K562 (cell line): ENCODE measurements around the gene POLD4. TPM values are rescaled to one million over a fixed set of nuclear protein-coding genes. Genes with fewer than 3 reads are reported as not detected.

Source experiments
- ARID1B ChIP-seq: fragments of 450-650 bp; IDR thresholded peaks from 2 replicates; pipeline ENCODE4 v1.6.1; 2016; ENCODE audit warnings: antibody characterized with exemption, mild to moderate bottlenecking, inconsistent platforms
- ARID2 ChIP-seq: fragments of 450-650 bp; IDR thresholded peaks from 2 replicates; pipeline ENCODE4 v1.6.1; 2017; ENCODE audit warnings: antibody characterized with exemption, mild to moderate bottlenecking
- ATF1 ChIP-seq, 2 experiments: fragments of 450-650 bp in 1 of 2; IDR thresholded peaks; 2 replicates each; pipeline ENCODE4 v1.6.1; 2016; ENCODE audit warnings: missing compliant biosample characterization in 1 of 2, missing genetic modification characterization in 1 of 2
- BCOR ChIP-seq: fragments of 450-650 bp; IDR thresholded peaks from 2 replicates; pipeline ENCODE4 v1.6.1; 2016
- CBFA2T3 ChIP-seq: fragments of 450-650 bp; IDR thresholded peaks from 2 replicates; pipeline ENCODE4 v1.6.1; 2017
- CBX1 ChIP-seq: sonication (generic); IDR thresholded peaks from 2 replicates; pipeline ENCODE4 v1.6.1; 2016; ENCODE audit warnings: antibody characterized with exemption, low read depth, mild to moderate bottlenecking
- DMBX1 ChIP-seq: fragments of 250-450 bp; sonication (Bioruptor Pico); IDR thresholded peaks from 2 replicates; pipeline ENCODE4 v1.8.0; 2022; ENCODE audit warnings: inconsistent platforms, mild to moderate bottlenecking, moderate library complexity, borderline replicate concordance
- EGR1 ChIP-seq: fragments of 450-650 bp; conservative IDR thresholded peaks from 2 replicates; pipeline ENCODE4 v1.6.1; 2017; ENCODE audit warnings: mild to moderate bottlenecking
- FOXK1 ChIP-seq: sonication (generic); formaldehyde crosslinking; IDR thresholded peaks from 2 replicates; pipeline ENCODE4 v1.8.0; 2022; ENCODE audit warnings: missing genetic modification reagents, mild to moderate bottlenecking, borderline replicate concordance
- FOXK2 ChIP-seq, 2 experiments: fragments of 450-650 bp; IDR thresholded peaks in 1 of 2; conservative IDR thresholded peaks in 1 of 2; 2 replicates each; pipeline ENCODE4 v1.6.1; 2016; ENCODE audit warnings: low read depth in 2 of 2, mild to moderate bottlenecking in 1 of 2
- GATAD2A ChIP-seq: fragments of 450-650 bp; IDR thresholded peaks from 2 replicates; pipeline ENCODE4 v1.6.1; 2017
- LARP7 ChIP-seq: fragments of 450-650 bp; IDR thresholded peaks from 2 replicates; pipeline ENCODE4 v1.6.1; 2016
- MYC ChIP-seq, 2 experiments: fragments of 250-450 bp in 1 of 2; sonication (Bioruptor Pico) in 1 of 2; IDR thresholded peaks; 2 replicates each; pipeline versions ENCODE4 v1.5.1 to v1.6.1; 2012 to 2021; ENCODE audit warnings: low read depth in 2 of 2, borderline replicate concordance in 1 of 2, improper control_type of control experiment in 1 of 2, low read length in 1 of 2, mild to moderate bottlenecking in 1 of 2, moderate library complexity in 1 of 2
- RB1 ChIP-seq: fragments of 450-650 bp; IDR thresholded peaks from 2 replicates; pipeline ENCODE4 v1.6.1; 2017; ENCODE audit warnings: low read depth, mild to moderate bottlenecking
- SP1 ChIP-seq: sonication (generic); formaldehyde crosslinking; IDR thresholded peaks from 2 replicates; pipeline ENCODE4 v1.8.1; 2022; ENCODE audit warnings: mild to moderate bottlenecking, missing genetic modification reagents
- TFAP4 ChIP-seq: sonication (generic); formaldehyde crosslinking; IDR thresholded peaks from 2 replicates; pipeline ENCODE4 v1.8.0; 2022; ENCODE audit warnings: missing genetic modification reagents, mild to moderate bottlenecking, moderate library complexity, borderline replicate concordance
- VEZF1 ChIP-seq: fragments of 200-800 bp; sonication (Bioruptor generic); IDR thresholded peaks from 2 replicates; pipeline ENCODE4 v1.6.1; 2017; ENCODE audit warnings: missing genetic modification characterization, missing compliant biosample characterization
- ZNF146 ChIP-seq: IDR thresholded peaks from one replicate; pipeline ENCODE4 v1.6.1; 2018; ENCODE audit warnings: missing compliant biosample characterization; ENCODE audit not compliant: unreplicated experiment
- ZNF184 ChIP-seq: sonication (generic); formaldehyde crosslinking; IDR thresholded peaks from 2 replicates; pipeline ENCODE4 v1.5.0; 2020; ENCODE audit warnings: missing genetic modification reagents
- ZNF324 ChIP-seq: fragments of 250-450 bp; sonication (Bioruptor Pico); IDR thresholded peaks from 2 replicates; pipeline ENCODE4 v1.4.0; 2020; ENCODE audit warnings: mild to moderate bottlenecking
- polyA plus RNA-seq, 8 experiments: library from polyadenylated mRNA; depleted of rRNA in 4 of 8; stranded (reverse) in 5 of 8; unstranded in 3 of 8; fragments of >200 nt; fragmentation: Nextera tagmentation in 2 of 8; fragmentation: Illumina TruSeq in 1 of 8; extraction: Ambion mirVana in 2 of 8; extraction: Trizol in 1 of 8; gene quantifications; 2 replicates each; pipeline versions ENCODE4 v1.2.1 to v1.2.3, GENCODE V29; 2011 to 2014; ENCODE audit warnings: inconsistent platforms in 1 of 8, missing spikeins in 1 of 8
- total RNA-seq, 7 experiments: library from RNA; depleted of rRNA in 6 of 7; stranded (reverse); fragments of >200 nt in 6 of 7; fragmentation: Illumina TruSeq in 2 of 7; extraction: Trizol in 2 of 7; gene quantifications; 2 replicates each; pipeline versions ENCODE4 v1.2.1 to v1.2.3, GENCODE V29; 2011 to 2021; ENCODE audit warnings: low replicate concordance in 1 of 7
- TF ChIP-seq, protein P1 (sequence below), 2 experiments: IDR thresholded peaks in 1 of 2; conservative IDR thresholded peaks in 1 of 2; 2 replicates each; pipeline ENCODE4 v1.6.1; 2016; ENCODE audit warnings: low read depth in 2 of 2, mild to moderate bottlenecking in 1 of 2, missing compliant biosample characterization in 1 of 2, missing genetic modification characterization in 1 of 2, moderate library complexity in 1 of 2

The POLD4 gene
- total and polyA plus RNA-seq, 9 of the 15 experiments (the other 6 are each of a cell fraction or from before 2014, with no cell fraction given) = 5.8 to 64.5 (median 18.3) TPM

DNA sequence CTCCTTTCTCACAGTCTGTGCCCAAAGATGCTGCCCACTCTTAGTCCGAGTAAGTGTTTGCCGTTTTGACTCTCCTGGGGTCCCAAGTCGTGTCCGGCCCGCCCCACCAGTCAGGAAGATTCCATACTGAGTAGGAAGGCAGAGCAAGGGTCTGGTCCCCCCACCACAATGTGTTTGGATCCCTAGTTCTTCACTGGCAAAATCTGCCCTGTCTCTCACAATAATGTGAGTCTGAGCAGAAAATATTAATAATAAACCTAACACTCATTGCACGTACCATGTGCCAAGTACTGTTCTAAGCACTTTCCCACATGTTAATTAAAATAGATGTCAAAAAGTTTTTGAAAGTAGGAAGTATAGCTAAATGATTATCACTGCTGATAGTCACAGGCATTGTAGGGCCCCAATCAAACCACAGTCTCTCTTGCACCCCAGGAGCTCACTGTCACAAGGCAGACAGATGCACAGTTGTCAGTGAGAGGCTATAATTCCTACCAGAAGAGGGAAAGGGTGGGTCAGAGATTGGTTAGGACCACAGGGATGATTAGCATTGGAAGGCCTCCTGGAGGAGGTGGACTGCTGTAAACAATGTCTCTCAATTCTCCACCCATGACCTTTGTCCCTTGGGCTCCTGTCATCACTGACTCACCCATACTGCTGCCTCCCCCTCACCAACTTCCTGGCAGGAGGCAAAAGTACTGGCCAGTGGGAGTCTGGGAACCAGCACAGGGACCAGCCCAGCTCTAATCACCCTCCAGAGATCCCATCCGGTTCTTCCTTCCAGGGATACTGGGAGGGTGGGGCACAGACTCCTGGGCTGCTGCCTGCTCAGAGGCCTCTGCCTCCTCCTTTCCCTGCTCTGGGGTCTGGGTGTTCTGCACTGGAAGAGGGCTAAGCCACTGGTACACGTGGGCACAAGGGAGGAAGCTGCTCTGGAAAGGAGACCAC, 1.0 kb upstream of the POLD4 start (continued):
- TF ChIP-seq VEZF1 (CRISPR knock-in tag) = peak; percentile 76
- TF ChIP-seq ARID1B = peak; percentile 87
- TF ChIP-seq ATF1 (CRISPR knock-in tag; IDR thresholded peaks at IDR 0.05) = no peak
- TF ChIP-seq ATF1 (tag; IDR thresholded peaks at IDR 0.05) = peak; percentile 62; the same call in 1 of the 2 replicates
- TF ChIP-seq GATAD2A = peak; percentile 22; the same call in 1 of the 2 replicates
- no peak for TF ChIP-seq ARID2
- TF ChIP-seq CBX1 = no peak
- TF ChIP-seq BCOR = peak; percentile 57; the same call in 1 of the 2 replicates
- peak; percentile 67 for TF ChIP-seq CBFA2T3
- TF ChIP-seq SP1 (CRISPR knock-in tag) = peak; percentile 11; the same call in 1 of the 2 replicates
- TF ChIP-seq, protein P1, sequence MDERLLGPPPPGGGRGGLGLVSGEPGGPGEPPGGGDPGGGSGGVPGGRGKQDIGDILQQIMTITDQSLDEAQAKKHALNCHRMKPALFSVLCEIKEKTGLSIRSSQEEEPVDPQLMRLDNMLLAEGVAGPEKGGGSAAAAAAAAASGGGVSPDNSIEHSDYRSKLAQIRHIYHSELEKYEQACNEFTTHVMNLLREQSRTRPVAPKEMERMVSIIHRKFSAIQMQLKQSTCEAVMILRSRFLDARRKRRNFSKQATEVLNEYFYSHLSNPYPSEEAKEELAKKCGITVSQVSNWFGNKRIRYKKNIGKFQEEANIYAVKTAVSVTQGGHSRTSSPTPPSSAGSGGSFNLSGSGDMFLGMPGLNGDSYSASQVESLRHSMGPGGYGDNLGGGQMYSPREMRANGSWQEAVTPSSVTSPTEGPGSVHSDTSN (CRISPR knock-in tag; IDR thresholded peaks at IDR 0.05; ENCODE audit: low read depth) = no peak
- TF ChIP-seq, protein P1 (tag; conservative IDR thresholded peaks at IDR 0.05; ENCODE audit: low read depth) = peak; percentile 34; the same call in 1 of the 2 replicates
- 0 out of 2 replicates have a peak, but pooled peaks have one; percentile 16 for TF ChIP-seq MYC (IDR thresholded peaks at IDR 0.05; ENCODE audit: low read depth, low read length)
- TF ChIP-seq MYC (CRISPR knock-in tag; IDR thresholded peaks at IDR 0.05; ENCODE audit: borderline replicate concordance, low read depth) = no peak
- peak; percentile 57; the same call in 1 of the 2 replicates for TF ChIP-seq DMBX1
- peak; percentile 81 for TF ChIP-seq EGR1
- no peak for TF ChIP-seq LARP7
- peak; percentile 36 for TF ChIP-seq TFAP4
- peak; percentile 40 to 55; a peak in 2 of 4 replicates for TF ChIP-seq FOXK2 (conservative IDR thresholded peaks at IDR 0.05 in 1 of 2, IDR thresholded peaks at IDR 0.05 in 1 of 2; ENCODE audit: low read depth in 2 of 2)
- TF ChIP-seq ZNF184 (CRISPR knock-in tag) = no peak
- no peak for TF ChIP-seq RB1
- TF ChIP-seq FOXK1 (CRISPR knock-in tag) = no peak
- no peak for TF ChIP-seq ZNF146 (CRISPR knock-in tag)
- TF ChIP-seq ZNF324 (CRISPR knock-in tag) = no peak
